Mesendoderm (in vitro differentiated cells): ENCODE measurements around the gene SCGN.

Experiments used
- DNase-seq: peaks from one replicate; pipeline ENCODE4 v3.0.0; 2013
- H2AK5ac ChIP-seq: 2 replicates; pipeline ENCODE4 v1.6.1; 2013; ENCODE audit warnings: low read length, inconsistent platforms
- H2BK120ac ChIP-seq: 2 replicates; pipeline ENCODE4 v1.6.1; 2013; ENCODE audit warnings: low read depth, mild to moderate bottlenecking, low read length, moderate library complexity, mixed read lengths
- H2BK15ac ChIP-seq: replicated peaks from 2 replicates; pipeline ENCODE4 v1.6.1; 2013; ENCODE audit warnings: low read depth, mild to moderate bottlenecking, moderate library complexity
- H2BK5ac ChIP-seq: 2 replicates; pipeline ENCODE4 v1.6.1; 2013; ENCODE audit warnings: low read length, inconsistent platforms
- H3K18ac ChIP-seq: 2 replicates; pipeline ENCODE4 v1.6.1; 2013; ENCODE audit warnings: mild to moderate bottlenecking, low read length, mixed read lengths
- H3K23ac ChIP-seq: one replicate; pipeline ENCODE4 v1.6.1; 2013; ENCODE audit warnings: low read length
- H3K27ac ChIP-seq: 2 replicates; pipeline ENCODE4 v1.5.1; 2013; ENCODE audit warnings: low read depth, mild to moderate bottlenecking, inconsistent platforms, low read length, moderate library complexity
- H3K27me3 ChIP-seq: 2 replicates; pipeline ENCODE4 v1.6.1; 2013; ENCODE audit warnings: low read length, control low read depth, mild to moderate bottlenecking, inconsistent platforms; ENCODE audit not compliant: insufficient read depth, poor library complexity
- H3K36me3 ChIP-seq: 2 replicates; pipeline ENCODE4 v1.6.1; 2013; ENCODE audit warnings: low read length, inconsistent platforms; ENCODE audit not compliant: control insufficient read depth, insufficient read depth
- H3K4ac ChIP-seq: one replicate; pipeline ENCODE4 v1.6.1; 2013; ENCODE audit warnings: low read depth, mild to moderate bottlenecking, low read length, moderate library complexity
- H3K4me1 ChIP-seq: 2 replicates; pipeline ENCODE4 v1.6.1; 2013; ENCODE audit warnings: low read depth, low read length, inconsistent platforms; ENCODE audit not compliant: control insufficient read depth
- H3K4me2 ChIP-seq: 2 replicates; pipeline ENCODE4 v1.6.1; 2013; ENCODE audit warnings: low read length
- H3K4me3 ChIP-seq: 2 replicates; pipeline ENCODE4 v1.5.1; 2013; ENCODE audit warnings: mild to moderate bottlenecking, low read length
- H3K56ac ChIP-seq: one replicate; pipeline ENCODE4 v1.6.1; 2013; ENCODE audit warnings: low read length
- H3K79me1 ChIP-seq: 2 replicates; pipeline ENCODE4 v1.6.1; 2013; ENCODE audit warnings: low read length, inconsistent platforms
- H3K79me2 ChIP-seq: 2 replicates; pipeline ENCODE4 v1.6.1; 2013; ENCODE audit warnings: mild to moderate bottlenecking, low read length; ENCODE audit not compliant: control insufficient read depth, insufficient read depth
- H3K9ac ChIP-seq: 2 replicates; pipeline ENCODE4 v1.6.1; 2013; ENCODE audit warnings: low read length, inconsistent platforms
- H4K5ac ChIP-seq: one replicate; pipeline ENCODE4 v1.6.1; 2013; ENCODE audit warnings: low read length
- H4K8ac ChIP-seq: one replicate; pipeline ENCODE4 v1.6.1; 2013; ENCODE audit warnings: low read depth, mild to moderate bottlenecking, control low read depth, low read length, moderate library complexity
- WGBS: extraction: QIAGEN DNeasy Blood & Tissue Kit; methylation state at CpG from one replicate; pipeline ENCODE4 v1.1.7; 2013; ENCODE audit warnings: low lambda C conversion rate, missing lambda C conversion rate; ENCODE audit not compliant: insufficient coverage; ENCODE audit errors: extremely low coverage; 5-methylcytosine and 5-hydroxymethylcytosine counted together

SCGN gene

DNA sequence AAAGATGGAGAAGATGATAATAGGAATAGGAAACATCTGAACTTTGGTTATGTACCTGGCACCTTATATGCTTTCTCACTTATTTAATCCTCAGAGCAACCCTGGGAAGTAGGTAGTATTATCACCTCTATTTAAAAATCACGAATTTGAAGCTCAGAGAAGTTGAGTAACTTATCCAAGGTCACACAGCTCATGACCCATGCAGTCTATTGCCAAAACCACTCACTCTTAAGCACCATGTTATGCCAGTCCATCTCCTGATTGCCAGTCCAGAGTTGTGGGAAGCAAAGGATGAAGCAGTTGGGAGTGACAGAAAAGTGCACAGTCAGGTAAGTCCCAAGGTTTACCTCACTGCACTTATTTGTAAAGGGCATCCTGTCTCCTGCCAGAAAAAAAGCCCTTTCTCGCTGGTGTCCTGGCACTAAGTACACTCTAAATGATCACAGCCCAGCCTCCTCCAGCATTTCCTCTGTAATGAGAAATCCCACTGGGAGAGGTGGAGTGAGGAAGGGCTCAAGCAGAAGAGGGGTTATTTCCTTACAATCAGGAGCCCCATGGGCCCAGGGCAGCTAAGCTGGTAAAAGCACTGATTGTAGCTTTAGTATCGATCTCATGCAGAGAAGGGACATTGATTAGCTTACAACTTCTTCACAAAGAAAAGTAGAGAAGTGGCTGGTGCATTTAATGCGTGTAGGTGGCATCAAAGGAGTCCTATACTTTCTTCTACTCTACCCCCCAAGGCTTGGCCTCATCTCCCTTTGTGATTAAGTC lies 21.3 kb upstream of the SCGN start:
- WGBS, result no CpG with 5 or more reads among the region's 4 CpGs

GRCh38 chr6:25635886-25636317 lies 16.1 kb upstream of the SCGN start:
- Histone ChIP-seq H2AK5ac (no peak overlapping the region), H3K18ac (no peak overlapping the region), H2BK15ac (no peak overlapping the region), H3K79me2 (no peaks in the 10 kb centered on the region), H3K4me2 (no peak overlapping the region), H3K23ac (no peak overlapping the region), H2BK5ac (no peak overlapping the region), H4K5ac (no peak overlapping the region), H3K27me3 (no peaks in the 10 kb centered on the region), H3K4me3 (no peak overlapping the region), H3K4ac (no peak overlapping the region), H3K36me3 (no peaks in the 10 kb centered on the region), H3K27ac (no peak overlapping the region), H3K4me1 (peaks cover 2% of the 10 kb centered on the region), H3K56ac (no peak overlapping the region), H2BK120ac (no peak overlapping the region), H3K9ac (no peak overlapping the region), H3K79me1 (no peaks in the 10 kb centered on the region), H4K8ac (no peak overlapping the region)
- peak; percentile 66 for DNase-seq
- no CpG with 5 or more reads among the region's 2 CpGs for whole genome bisulfite sequencing

More for the DNA sequence above, 21.3 kb upstream of the SCGN start:
- H3K18ac ChIP-seq, result no peak overlapping the region
- no peak overlapping the region for H3K27ac ChIP-seq
- no peak overlapping the region for H3K4ac ChIP-seq
- no peaks in the 10 kb centered on the region for H3K36me3 ChIP-seq
- no peak overlapping the region for H3K23ac ChIP-seq
- H4K8ac ChIP-seq, result no peak overlapping the region
- no peak overlapping the region for H3K9ac ChIP-seq
- H3K56ac ChIP-seq, result no peak overlapping the region
- peaks cover 6% of the 10 kb centered on the region for H3K4me1 ChIP-seq
- H2AK5ac ChIP-seq, result no peak overlapping the region
- H3K79me1 ChIP-seq, result no peaks in the 10 kb centered on the region
- H3K4me3 ChIP-seq, result no peak overlapping the region
- H2BK120ac ChIP-seq, result no peak overlapping the region
- H3K79me2 ChIP-seq, result no peaks in the 10 kb centered on the region
- no peak overlapping the region for H4K5ac ChIP-seq
- H2BK15ac ChIP-seq, result no peak overlapping the region
- H3K27me3 ChIP-seq, result no peaks in the 10 kb centered on the region
- no peak overlapping the region for H3K4me2 ChIP-seq
- peak; percentile 45 for DNase-seq
- no peak overlapping the region for H2BK5ac ChIP-seq

DNA sequence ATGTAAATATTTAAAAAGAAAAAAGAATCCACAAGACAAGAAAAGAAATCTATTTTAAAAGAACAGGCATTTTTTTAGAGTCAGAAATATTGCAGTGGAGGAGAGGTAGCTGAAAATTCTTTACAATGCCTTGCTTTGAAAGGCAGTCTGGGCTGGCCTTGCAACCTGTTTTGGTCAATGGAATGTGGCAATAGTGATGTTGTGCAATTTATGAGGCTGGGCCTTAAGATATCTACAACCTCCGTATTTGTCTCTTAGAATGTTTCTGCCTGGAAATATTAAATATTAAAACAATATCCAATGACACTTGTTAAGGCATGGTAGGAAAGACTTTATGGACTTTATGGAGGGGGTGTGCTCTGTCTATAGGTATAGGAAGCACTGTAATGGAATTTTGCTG lies 14.8 kb upstream of the SCGN start:
- Histone ChIP-seq H3K79me2 (no peaks in the 10 kb centered on the region), H3K4me2 (no peak overlapping the region), H4K5ac (no peak overlapping the region), H3K18ac (no peak overlapping the region), H3K4me3 (no peak overlapping the region), H2BK5ac (no peak overlapping the region), H3K9ac (no peak overlapping the region), H3K79me1 (no peaks in the 10 kb centered on the region), H3K27ac (no peak overlapping the region), H3K4me1 (no peaks in the 10 kb centered on the region), H2BK120ac (no peak overlapping the region), H2BK15ac (no peak overlapping the region), H4K8ac (no peak overlapping the region), H2AK5ac (no peak overlapping the region), H3K56ac (no peak overlapping the region), H3K23ac (no peak overlapping the region), H3K27me3 (no peaks in the 10 kb centered on the region), H3K36me3 (no peaks in the 10 kb centered on the region), H3K4ac (no peak overlapping the region)
- WGBS, result no CpG with 5 or more reads among the region's 1 CpG
- DNase-seq, result no peak

GRCh38 chr6:25637960-25638434 lies 14.0 kb upstream of the SCGN start:
- no peak overlapping the region for H2BK5ac ChIP-seq
- no peak overlapping the region for H3K9ac ChIP-seq
- H2AK5ac ChIP-seq, result no peak overlapping the region
- H3K4me2 ChIP-seq, result no peak overlapping the region
- no peaks in the 10 kb centered on the region for H3K36me3 ChIP-seq
- H4K5ac ChIP-seq, result no peak overlapping the region
- no peak overlapping the region for H3K56ac ChIP-seq
- no peaks in the 10 kb centered on the region for H3K79me1 ChIP-seq
- no peak overlapping the region for H3K4ac ChIP-seq
- peak; percentile 67 for DNase-seq
- no peaks in the 10 kb centered on the region for H3K27me3 ChIP-seq
- H3K18ac ChIP-seq, result no peak overlapping the region
- no peak overlapping the region for H3K23ac ChIP-seq
- no peak overlapping the region for H2BK15ac ChIP-seq
- no CpG with 5 or more reads among the region's 4 CpGs for WGBS
- no peak overlapping the region for H2BK120ac ChIP-seq
- no peak overlapping the region for H4K8ac ChIP-seq
- H3K4me1 ChIP-seq, result no peaks in the 10 kb centered on the region
- H3K27ac ChIP-seq, result no peak overlapping the region
- H3K4me3 ChIP-seq, result no peak overlapping the region
- H3K79me2 ChIP-seq, result no peaks in the 10 kb centered on the region

GRCh38 chr6:25639653-25640052 lies 12.4 kb upstream of the SCGN start:
- no peak overlapping the region for H2BK15ac ChIP-seq
- no peak overlapping the region for H3K4me2 ChIP-seq
- WGBS, result no CpG with 5 or more reads among the region's 4 CpGs
- no peak overlapping the region for H3K9ac ChIP-seq
- no peak overlapping the region for H2BK5ac ChIP-seq
- H3K27me3 ChIP-seq, result no peaks in the 10 kb centered on the region
- H2AK5ac ChIP-seq, result no peak overlapping the region
- no peaks in the 10 kb centered on the region for H3K79me2 ChIP-seq
- no peaks in the 10 kb centered on the region for H3K36me3 ChIP-seq
- no peak overlapping the region for H3K27ac ChIP-seq
- H4K8ac ChIP-seq, result no peak overlapping the region
- no peak overlapping the region for H3K56ac ChIP-seq
- H3K18ac ChIP-seq, result no peak overlapping the region
- DNase-seq, result no peak
- no peak overlapping the region for H3K4me3 ChIP-seq
- H3K4ac ChIP-seq, result no peak overlapping the region
- H4K5ac ChIP-seq, result no peak overlapping the region
- H2BK120ac ChIP-seq, result no peak overlapping the region
- H3K79me1 ChIP-seq, result no peaks in the 10 kb centered on the region
- no peaks in the 10 kb centered on the region for H3K4me1 ChIP-seq
- H3K23ac ChIP-seq, result no peak overlapping the region

DNA sequence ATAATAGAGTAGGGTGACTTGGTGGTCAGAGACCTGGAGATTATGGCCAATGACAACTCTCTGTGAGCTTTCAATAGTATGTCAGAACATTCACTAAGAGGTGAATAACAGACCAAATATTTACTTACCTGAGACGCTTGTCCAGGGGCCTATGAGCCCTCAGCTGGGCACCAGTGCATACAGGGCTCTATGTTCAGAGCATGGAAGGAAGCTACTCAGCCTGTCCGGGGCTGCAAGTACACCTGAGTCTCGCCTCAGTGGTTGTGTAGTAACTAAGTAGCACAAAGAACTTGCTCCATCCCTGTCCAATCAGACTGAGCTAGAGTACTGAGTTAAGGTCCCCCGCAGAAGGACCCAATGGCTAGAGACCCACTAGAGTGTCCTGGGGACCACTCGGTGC lies 11.6 kb upstream of the SCGN start:
- Histone ChIP-seq H2AK5ac (no peak overlapping the region), H2BK15ac (no peak overlapping the region), H3K4me1 (no peaks in the 10 kb centered on the region), H4K5ac (no peak overlapping the region), H3K23ac (no peak overlapping the region), H3K27me3 (no peaks in the 10 kb centered on the region), H3K36me3 (no peaks in the 10 kb centered on the region), H3K9ac (no peak overlapping the region), H3K27ac (no peak overlapping the region), H3K79me2 (no peaks in the 10 kb centered on the region), H3K4me3 (no peak overlapping the region), H3K56ac (no peak overlapping the region), H3K18ac (no peak overlapping the region), H3K79me1 (no peaks in the 10 kb centered on the region), H3K4me2 (no peak overlapping the region), H2BK120ac (no peak overlapping the region), H3K4ac (no peak overlapping the region), H2BK5ac (no peak overlapping the region), H4K8ac (no peak overlapping the region)
- WGBS, result no CpG with 5 or more reads among the region's 5 CpGs
- DNase-seq, result no peak
